Measurements from ENCODE around the gene SSBP3. TPM values are rescaled to one million over a fixed set of nuclear protein-coding genes. Genes with fewer than 3 reads are reported as not detected.

SSBP3 gene
- total RNA-seq, 1 donor from 2014 or later: 44.0 TPM

- Histone ChIP-seq H3K27ac (no peak overlapping the region), H3K9me3 (no peaks in the 10 kb centered on the region), H3K36me3 (peaks cover 30% of the 10 kb centered on the region), H3K27me3 (ENCODE audit: low read depth) (no peaks in the 10 kb centered on the region), H3K4me1 (peaks cover 2% of the 10 kb centered on the region), H3K4me3 (no peak overlapping the region)
- no peak for TF ChIP-seq CTCF (IDR thresholded peaks at IDR 0.05)
- DNase-seq (no peak), ATAC-seq (no peak)
- intact Hi-C loops (cut with DNase I): no loop called here
These were observed 180.1 kb downstream of the SSBP3 start for GRCh38 chr1:54225986-54226559.

- DNase-seq: no peak
- Histone ChIP-seq H3K4me1 (peaks cover 9% of the 10 kb centered on the region), H3K9me3 (no peaks in the 10 kb centered on the region), H3K27ac (no peak overlapping the region), H3K27me3 (ENCODE audit: low read depth) (no peaks in the 10 kb centered on the region), H3K4me3 (no peak overlapping the region), H3K36me3 (peaks cover 30% of the 10 kb centered on the region)
- intact Hi-C loops (cut with DNase I): no loop called here
- no peak for ATAC-seq
- no peak for TF ChIP-seq CTCF (IDR thresholded peaks at IDR 0.05)
These were observed 180.8 kb downstream of the SSBP3 start for GRCh38 chr1:54225378-54225777.

- intact Hi-C loops (cut with DNase I): no loop called here
- no peaks in the 10 kb centered on the region for H3K9me3 ChIP-seq
- H3K4me1 ChIP-seq: peaks cover 20% of the 10 kb centered on the region
- DNase-seq: no peak
- peaks cover 32% of the 10 kb centered on the region for H3K36me3 ChIP-seq
- no peaks in the 10 kb centered on the region for H3K27me3 ChIP-seq (ENCODE audit: low read depth)
- ATAC-seq: no peak
- no peak for TF ChIP-seq CTCF (IDR thresholded peaks at IDR 0.05)
- no peak overlapping the region for H3K27ac ChIP-seq
- no peak overlapping the region for H3K4me3 ChIP-seq
These were observed 182.0 kb downstream of the SSBP3 start for GRCh38 chr1:54224233-54224632.

GRCh38 chr1:54223441-54224202 is 182.6 kb downstream of the SSBP3 start:
- intact Hi-C loops (cut with DNase I): no loop called here
- Histone ChIP-seq H3K27me3 (ENCODE audit: low read depth) (no peaks in the 10 kb centered on the region), H3K4me1 (peaks cover 26% of the 10 kb centered on the region), H3K36me3 (peaks cover 39% of the 10 kb centered on the region), H3K4me3 (no peak overlapping the region), H3K27ac (no peak overlapping the region), H3K9me3 (no peaks in the 10 kb centered on the region)
- DNase-seq (no peak), ATAC-seq (no peak)
- TF ChIP-seq CTCF (IDR thresholded peaks at IDR 0.05): no peak

- Histone ChIP-seq H3K4me3 (no peak overlapping the region), H3K27ac (no peak overlapping the region), H3K36me3 (peaks cover 43% of the 10 kb centered on the region), H3K4me1 (peaks cover 26% of the 10 kb centered on the region), H3K27me3 (ENCODE audit: low read depth) (no peaks in the 10 kb centered on the region), H3K9me3 (no peaks in the 10 kb centered on the region)
- DNase-seq (no peak), ATAC-seq (no peak)
- intact Hi-C loops (cut with DNase I): no loop called here
- no peak for TF ChIP-seq CTCF (IDR thresholded peaks at IDR 0.05)
These were observed 183.5 kb downstream of the SSBP3 start for GRCh38 chr1:54222711-54223110.

Measured in lower lobe of right lung (tissue), 2 donors.